ENCODE data around the gene RBMS3.

DNA sequence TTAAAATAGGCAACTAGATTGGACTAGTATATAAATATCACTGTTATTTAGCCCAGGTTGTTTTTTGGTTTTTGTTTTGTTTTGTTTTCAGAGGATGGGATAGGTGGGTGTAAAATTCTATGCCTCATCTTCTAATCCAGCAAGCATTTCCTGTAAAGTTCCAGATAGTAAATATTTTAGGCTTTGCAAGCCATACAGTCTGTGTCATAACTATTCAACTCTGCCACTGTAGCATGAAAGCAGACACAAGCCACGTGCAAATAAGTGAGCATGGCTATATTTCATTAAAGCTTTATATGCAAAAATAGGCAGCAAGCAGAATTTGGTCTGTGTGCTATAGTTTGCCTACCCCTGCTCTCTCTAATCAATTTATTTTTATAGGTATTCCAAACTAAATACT, 668.3 kb downstream of the RBMS3 start:
- TF ChIP-seq, protein P1, sequence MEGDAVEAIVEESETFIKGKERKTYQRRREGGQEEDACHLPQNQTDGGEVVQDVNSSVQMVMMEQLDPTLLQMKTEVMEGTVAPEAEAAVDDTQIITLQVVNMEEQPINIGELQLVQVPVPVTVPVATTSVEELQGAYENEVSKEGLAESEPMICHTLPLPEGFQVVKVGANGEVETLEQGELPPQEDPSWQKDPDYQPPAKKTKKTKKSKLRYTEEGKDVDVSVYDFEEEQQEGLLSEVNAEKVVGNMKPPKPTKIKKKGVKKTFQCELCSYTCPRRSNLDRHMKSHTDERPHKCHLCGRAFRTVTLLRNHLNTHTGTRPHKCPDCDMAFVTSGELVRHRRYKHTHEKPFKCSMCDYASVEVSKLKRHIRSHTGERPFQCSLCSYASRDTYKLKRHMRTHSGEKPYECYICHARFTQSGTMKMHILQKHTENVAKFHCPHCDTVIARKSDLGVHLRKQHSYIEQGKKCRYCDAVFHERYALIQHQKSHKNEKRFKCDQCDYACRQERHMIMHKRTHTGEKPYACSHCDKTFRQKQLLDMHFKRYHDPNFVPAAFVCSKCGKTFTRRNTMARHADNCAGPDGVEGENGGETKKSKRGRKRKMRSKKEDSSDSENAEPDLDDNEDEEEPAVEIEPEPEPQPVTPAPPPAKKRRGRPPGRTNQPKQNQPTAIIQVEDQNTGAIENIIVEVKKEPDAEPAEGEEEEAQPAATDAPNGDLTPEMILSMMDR (CRISPR knock-in tag; IDR thresholded peaks at IDR 0.05) = no peak
- TF ChIP-seq POLR2AphosphoS5 (IDR thresholded peaks at IDR 0.05; ENCODE audit: low read depth, low read length) = no peak
- TF ChIP-seq, protein P2, sequence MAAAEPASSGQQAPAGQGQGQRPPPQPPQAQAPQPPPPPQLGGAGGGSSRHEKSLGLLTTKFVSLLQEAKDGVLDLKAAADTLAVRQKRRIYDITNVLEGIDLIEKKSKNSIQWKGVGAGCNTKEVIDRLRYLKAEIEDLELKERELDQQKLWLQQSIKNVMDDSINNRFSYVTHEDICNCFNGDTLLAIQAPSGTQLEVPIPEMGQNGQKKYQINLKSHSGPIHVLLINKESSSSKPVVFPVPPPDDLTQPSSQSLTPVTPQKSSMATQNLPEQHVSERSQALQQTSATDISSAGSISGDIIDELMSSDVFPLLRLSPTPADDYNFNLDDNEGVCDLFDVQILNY (CRISPR knock-in tag; conservative IDR thresholded peaks at IDR 0.05) = no peak
- TF ChIP-seq, protein P3, sequence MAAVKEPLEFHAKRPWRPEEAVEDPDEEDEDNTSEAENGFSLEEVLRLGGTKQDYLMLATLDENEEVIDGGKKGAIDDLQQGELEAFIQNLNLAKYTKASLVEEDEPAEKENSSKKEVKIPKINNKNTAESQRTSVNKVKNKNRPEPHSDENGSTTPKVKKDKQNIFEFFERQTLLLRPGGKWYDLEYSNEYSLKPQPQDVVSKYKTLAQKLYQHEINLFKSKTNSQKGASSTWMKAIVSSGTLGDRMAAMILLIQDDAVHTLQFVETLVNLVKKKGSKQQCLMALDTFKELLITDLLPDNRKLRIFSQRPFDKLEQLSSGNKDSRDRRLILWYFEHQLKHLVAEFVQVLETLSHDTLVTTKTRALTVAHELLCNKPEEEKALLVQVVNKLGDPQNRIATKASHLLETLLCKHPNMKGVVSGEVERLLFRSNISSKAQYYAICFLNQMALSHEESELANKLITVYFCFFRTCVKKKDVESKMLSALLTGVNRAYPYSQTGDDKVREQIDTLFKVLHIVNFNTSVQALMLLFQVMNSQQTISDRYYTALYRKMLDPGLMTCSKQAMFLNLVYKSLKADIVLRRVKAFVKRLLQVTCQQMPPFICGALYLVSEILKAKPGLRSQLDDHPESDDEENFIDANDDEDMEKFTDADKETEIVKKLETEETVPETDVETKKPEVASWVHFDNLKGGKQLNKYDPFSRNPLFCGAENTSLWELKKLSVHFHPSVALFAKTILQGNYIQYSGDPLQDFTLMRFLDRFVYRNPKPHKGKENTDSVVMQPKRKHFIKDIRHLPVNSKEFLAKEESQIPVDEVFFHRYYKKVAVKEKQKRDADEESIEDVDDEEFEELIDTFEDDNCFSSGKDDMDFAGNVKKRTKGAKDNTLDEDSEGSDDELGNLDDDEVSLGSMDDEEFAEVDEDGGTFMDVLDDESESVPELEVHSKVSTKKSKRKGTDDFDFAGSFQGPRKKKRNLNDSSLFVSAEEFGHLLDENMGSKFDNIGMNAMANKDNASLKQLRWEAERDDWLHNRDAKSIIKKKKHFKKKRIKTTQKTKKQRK (IDR thresholded peaks at IDR 0.05; ENCODE audit: low read length) = no peak
- no peak for TF ChIP-seq PHF5A (CRISPR knock-in tag; IDR thresholded peaks at IDR 0.05; ENCODE audit: low read depth, unreplicated experiment)
- no peak for TF ChIP-seq HNRNPK (IDR thresholded peaks at IDR 0.05; ENCODE audit: low read depth, low read length, poor library complexity, severe bottlenecking)
- TF ChIP-seq, protein P4, sequence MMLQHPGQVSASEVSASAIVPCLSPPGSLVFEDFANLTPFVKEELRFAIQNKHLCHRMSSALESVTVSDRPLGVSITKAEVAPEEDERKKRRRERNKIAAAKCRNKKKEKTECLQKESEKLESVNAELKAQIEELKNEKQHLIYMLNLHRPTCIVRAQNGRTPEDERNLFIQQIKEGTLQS (CRISPR knock-in tag; IDR thresholded peaks at IDR 0.05) = no peak
- TF ChIP-seq RAD21 (CRISPR knock-in tag; IDR thresholded peaks at IDR 0.05) = no peak
- TF ChIP-seq CREB1 (IDR thresholded peaks at IDR 0.05) = no peak
- no peak for TF ChIP-seq CREB1 (CRISPR knock-in tag; IDR thresholded peaks at IDR 0.05)
- TF ChIP-seq ZNF230 (CRISPR knock-in tag; IDR thresholded peaks at IDR 0.05) = no peak
